ENCODE results near the gene ADGRG3. TPM values are rescaled to one million over a fixed set of nuclear protein-coding genes. Genes with fewer than 3 reads are reported as not detected.

The ADGRG3 gene
- total and polyA plus RNA-seq, 10 of the 15 experiments (the other 5 are each of a cell fraction or from before 2014, with no cell fraction given) = 0.10 to 0.11 (median 0.10) TPM; not detected in 7

GRCh38 chr16:57734925-57735754 is 67.0 kb downstream of the ADGRG3 start (continued):
- TF ChIP-seq, protein P1, sequence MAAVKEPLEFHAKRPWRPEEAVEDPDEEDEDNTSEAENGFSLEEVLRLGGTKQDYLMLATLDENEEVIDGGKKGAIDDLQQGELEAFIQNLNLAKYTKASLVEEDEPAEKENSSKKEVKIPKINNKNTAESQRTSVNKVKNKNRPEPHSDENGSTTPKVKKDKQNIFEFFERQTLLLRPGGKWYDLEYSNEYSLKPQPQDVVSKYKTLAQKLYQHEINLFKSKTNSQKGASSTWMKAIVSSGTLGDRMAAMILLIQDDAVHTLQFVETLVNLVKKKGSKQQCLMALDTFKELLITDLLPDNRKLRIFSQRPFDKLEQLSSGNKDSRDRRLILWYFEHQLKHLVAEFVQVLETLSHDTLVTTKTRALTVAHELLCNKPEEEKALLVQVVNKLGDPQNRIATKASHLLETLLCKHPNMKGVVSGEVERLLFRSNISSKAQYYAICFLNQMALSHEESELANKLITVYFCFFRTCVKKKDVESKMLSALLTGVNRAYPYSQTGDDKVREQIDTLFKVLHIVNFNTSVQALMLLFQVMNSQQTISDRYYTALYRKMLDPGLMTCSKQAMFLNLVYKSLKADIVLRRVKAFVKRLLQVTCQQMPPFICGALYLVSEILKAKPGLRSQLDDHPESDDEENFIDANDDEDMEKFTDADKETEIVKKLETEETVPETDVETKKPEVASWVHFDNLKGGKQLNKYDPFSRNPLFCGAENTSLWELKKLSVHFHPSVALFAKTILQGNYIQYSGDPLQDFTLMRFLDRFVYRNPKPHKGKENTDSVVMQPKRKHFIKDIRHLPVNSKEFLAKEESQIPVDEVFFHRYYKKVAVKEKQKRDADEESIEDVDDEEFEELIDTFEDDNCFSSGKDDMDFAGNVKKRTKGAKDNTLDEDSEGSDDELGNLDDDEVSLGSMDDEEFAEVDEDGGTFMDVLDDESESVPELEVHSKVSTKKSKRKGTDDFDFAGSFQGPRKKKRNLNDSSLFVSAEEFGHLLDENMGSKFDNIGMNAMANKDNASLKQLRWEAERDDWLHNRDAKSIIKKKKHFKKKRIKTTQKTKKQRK (IDR thresholded peaks at IDR 0.05; ENCODE audit: low read depth, low read length) = peak; percentile 90
- peak; percentile 67 for TF ChIP-seq RELA (IDR thresholded peaks at IDR 0.05; ENCODE audit: borderline replicate concordance, partially characterized antibody)
- no peak for TF ChIP-seq EED (IDR thresholded peaks at IDR 0.05; ENCODE audit: low read depth)
- TF ChIP-seq BMI1 (IDR thresholded peaks at IDR 0.05; ENCODE audit: borderline replicate concordance) = no peak
- TF ChIP-seq STAT3 (IDR thresholded peaks at IDR 0.05; ENCODE audit: low read depth, low read length) = no peak
- no peak for TF ChIP-seq JUND (IDR thresholded peaks at IDR 0.05; ENCODE audit: low read depth, low read length)
- peak; percentile 22; the same call in 1 of the 2 replicates for TF ChIP-seq ESRRA (IDR thresholded peaks at IDR 0.05; ENCODE audit: low read length)
- 0 out of 3 replicates have a peak, but pooled peaks of 1 of the 2 experiments have one; percentile 60 for TF ChIP-seq EGR1 (IDR thresholded peaks at IDR 0.05; ENCODE audit: borderline replicate concordance in 1 of 2, low read depth in 2 of 2, low read length in 2 of 2)
- TF ChIP-seq EP300 (IDR thresholded peaks at IDR 0.05; ENCODE audit: borderline replicate concordance in 1 of 2, control insufficient read depth in 1 of 2, low read depth in 2 of 2, low read length in 2 of 2) = no peak
- TF ChIP-seq FOXK2 (IDR thresholded peaks at IDR 0.05) = no peak
- TF ChIP-seq ATF2 (IDR thresholded peaks at IDR 0.05; ENCODE audit: low read length) = no peak
- no peak for TF ChIP-seq EZH2 (IDR thresholded peaks at IDR 0.05; ENCODE audit: borderline replicate concordance, control insufficient read depth, low read depth, low read length)
- no peak for TF ChIP-seq ZBED1 (IDR thresholded peaks at IDR 0.05; ENCODE audit: borderline replicate concordance)
- no peak for TF ChIP-seq HDGF (IDR thresholded peaks at IDR 0.05)
- peak; percentile 47 for TF ChIP-seq DPF2 (IDR thresholded peaks at IDR 0.05)
- no peak for TF ChIP-seq BHLHE40 (IDR thresholded peaks at IDR 0.05; ENCODE audit: borderline replicate concordance in 1 of 2, low read depth in 2 of 2, low read length in 1 of 2)
- peak; percentile 78; the same call in 1 of the 2 replicates for TF ChIP-seq TAF1 (IDR thresholded peaks at IDR 0.05; ENCODE audit: borderline replicate concordance, low read depth, low read length)
- TF ChIP-seq POLR2AphosphoS5 (IDR thresholded peaks at IDR 0.05; ENCODE audit: low read length) = peak; percentile 84
- no peak for TF ChIP-seq MEF2A (IDR thresholded peaks at IDR 0.05; ENCODE audit: insufficient read depth, low read depth, low read length)
- peak; percentile 93 for TF ChIP-seq SP1 (IDR thresholded peaks at IDR 0.05; ENCODE audit: low read depth, low read length)
- no peak for TF ChIP-seq RBBP5 (conservative IDR thresholded peaks at IDR 0.05)
- TF ChIP-seq MAX (IDR thresholded peaks at IDR 0.05; ENCODE audit: low read depth, low read length) = no peak
